Measurements from ENCODE around the gene SFRP5.

SFRP5 gene, protein sequence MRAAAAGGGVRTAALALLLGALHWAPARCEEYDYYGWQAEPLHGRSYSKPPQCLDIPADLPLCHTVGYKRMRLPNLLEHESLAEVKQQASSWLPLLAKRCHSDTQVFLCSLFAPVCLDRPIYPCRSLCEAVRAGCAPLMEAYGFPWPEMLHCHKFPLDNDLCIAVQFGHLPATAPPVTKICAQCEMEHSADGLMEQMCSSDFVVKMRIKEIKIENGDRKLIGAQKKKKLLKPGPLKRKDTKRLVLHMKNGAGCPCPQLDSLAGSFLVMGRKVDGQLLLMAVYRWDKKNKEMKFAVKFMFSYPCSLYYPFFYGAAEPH

DNA sequence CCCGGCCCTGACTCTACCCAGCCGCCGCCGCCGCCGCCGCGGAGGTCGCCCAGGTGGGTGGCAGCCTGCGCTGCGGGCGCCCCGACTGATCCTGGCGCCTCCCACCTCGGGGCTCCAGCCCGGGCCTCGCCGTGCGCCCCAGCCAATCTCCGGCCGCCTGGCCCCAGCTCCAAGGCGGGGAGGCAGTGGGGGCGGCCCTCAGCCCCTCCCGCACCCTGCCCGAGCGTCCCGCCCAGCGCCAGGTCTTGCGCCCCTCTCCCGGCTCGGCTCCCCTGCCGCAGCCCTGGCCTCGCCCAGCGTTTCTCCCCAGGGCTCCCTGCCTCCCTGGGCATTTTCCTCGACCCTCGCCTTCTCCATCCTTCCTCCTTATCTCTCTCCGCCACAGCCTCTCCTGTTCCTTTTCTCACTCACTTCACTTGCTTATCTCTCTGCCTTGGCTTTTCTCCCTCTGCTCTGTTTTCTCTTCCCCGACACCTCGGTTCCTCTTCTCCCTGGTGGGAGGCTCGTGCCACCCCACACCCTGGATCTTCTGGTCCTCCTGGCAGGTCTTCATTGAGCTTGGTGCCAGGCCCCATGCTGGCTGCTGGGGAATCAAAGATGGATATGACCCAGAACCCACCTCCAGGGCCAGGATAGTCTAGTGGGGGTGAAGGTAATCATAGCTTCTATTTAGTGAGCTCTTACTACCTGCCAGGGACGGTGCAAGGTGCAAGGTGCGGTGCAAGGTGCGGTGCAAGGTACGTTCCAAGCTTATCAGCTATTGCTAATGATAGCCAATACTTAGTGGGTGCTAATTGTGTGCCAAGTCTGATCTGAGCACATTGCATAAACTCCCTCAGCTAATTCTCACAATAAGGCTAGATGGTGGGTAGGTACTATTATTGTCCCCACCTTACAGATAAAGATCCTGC is at the start of gene SFRP5:
Gene SFRP5 (minus strand): TSS at position 87 of the 911 bp plus-strand sequence. CDS start 166 bp downstream, outside the sequence.
- H3K27ac ChIP-seq, result no peak within 1 kb of the TSS
- TF ChIP-seq, protein P1, sequence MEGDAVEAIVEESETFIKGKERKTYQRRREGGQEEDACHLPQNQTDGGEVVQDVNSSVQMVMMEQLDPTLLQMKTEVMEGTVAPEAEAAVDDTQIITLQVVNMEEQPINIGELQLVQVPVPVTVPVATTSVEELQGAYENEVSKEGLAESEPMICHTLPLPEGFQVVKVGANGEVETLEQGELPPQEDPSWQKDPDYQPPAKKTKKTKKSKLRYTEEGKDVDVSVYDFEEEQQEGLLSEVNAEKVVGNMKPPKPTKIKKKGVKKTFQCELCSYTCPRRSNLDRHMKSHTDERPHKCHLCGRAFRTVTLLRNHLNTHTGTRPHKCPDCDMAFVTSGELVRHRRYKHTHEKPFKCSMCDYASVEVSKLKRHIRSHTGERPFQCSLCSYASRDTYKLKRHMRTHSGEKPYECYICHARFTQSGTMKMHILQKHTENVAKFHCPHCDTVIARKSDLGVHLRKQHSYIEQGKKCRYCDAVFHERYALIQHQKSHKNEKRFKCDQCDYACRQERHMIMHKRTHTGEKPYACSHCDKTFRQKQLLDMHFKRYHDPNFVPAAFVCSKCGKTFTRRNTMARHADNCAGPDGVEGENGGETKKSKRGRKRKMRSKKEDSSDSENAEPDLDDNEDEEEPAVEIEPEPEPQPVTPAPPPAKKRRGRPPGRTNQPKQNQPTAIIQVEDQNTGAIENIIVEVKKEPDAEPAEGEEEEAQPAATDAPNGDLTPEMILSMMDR (conservative IDR thresholded peaks at IDR 0.05), result no peak

DNA sequence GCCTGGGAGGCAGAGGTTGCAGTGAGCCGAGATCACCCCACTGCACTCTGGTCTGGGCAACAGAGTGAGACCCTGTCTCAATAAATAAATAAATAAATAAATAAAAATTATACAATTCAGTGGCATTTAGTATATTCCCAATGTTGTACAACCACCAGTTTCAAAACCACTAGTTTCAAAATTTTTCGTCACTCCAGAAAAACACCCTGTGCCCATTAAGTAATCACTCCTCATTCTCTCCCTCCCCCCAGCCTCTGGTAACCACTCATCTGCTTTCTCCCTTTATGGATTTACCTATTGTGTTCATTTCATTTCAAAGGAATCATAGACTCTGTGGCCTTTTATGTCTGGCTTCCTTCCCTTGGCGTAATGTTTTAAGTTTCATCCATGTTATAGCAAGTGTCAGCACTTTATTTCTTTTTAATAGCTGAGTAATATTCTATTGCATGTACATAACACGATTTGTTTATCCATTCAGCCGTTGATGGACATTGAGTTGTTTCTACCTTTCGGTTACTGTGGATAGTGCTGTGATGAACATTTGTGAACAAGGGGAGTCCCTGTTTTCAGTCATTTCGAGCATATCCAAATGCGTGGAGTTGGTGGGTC is 48.4 kb upstream of the SFRP5 start:
- TF ChIP-seq, protein P1 (conservative IDR thresholded peaks at IDR 0.05), result no peak
- no peak overlapping the region for H3K27ac ChIP-seq

DNA sequence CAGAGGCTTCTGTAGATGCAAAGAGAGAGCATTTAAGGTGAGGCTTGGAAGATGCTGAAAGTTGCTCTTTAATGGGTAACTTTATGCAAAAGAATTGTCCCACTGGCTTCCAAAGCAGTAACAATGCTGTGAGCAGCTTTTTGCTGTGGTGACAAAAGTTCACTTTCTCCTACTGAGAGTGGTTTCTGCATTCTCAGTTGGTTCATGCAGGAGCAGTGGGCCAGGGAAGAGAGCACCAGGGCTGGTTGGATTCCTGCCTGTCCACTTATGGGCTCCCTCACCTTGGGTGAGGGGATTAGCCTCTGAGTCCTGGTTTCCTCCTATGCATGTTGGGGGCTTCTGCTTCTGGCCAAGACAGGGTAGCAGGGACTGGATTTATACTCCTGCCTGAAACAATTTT is 46.8 kb upstream of the SFRP5 start:
- H3K27ac ChIP-seq, result no peak overlapping the region
- TF ChIP-seq, protein P1 (conservative IDR thresholded peaks at IDR 0.05), result no peak

DNA sequence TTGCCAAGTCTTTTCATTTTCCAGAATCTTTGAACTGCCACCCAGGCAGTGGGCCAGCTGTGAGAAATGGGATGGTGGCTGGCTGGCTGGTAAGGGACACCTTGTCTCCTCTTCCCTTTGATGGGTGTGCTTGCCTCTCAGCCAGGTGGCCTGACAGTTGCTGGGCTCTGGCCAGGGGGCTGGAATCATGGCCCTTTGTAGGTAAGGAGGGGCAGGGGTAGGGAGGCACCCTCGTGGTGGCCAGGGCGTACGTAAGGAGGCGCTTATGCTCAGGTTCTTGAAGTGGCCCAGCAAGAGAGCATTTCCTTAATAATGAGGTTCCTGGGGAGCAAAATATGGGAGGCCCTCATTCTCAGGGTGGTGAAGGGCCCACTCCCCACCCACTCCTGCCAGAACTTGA is 44.8 kb upstream of the SFRP5 start:
- TF ChIP-seq, protein P1 (conservative IDR thresholded peaks at IDR 0.05), result no peak

DNA sequence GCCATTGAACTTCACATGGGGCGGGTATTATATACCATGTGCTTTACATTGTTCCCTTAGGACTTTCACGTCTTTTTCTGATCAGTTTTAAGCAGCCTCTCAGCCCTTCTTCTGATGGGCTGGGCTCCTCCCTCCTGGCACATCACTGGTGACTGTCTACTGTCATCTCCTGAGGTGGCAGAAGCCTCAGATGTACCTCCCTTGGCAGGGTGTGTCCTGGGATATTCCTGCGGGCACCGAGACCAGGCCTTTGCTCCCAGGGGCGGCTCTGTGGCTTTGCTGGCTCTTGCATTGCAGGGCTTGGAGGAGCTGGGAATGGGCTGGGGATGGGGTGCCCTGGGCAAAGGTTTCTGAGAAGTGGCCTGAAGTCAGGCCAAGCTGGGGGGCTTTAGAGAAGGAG is 43.2 kb upstream of the SFRP5 start:
- TF ChIP-seq, protein P1 (conservative IDR thresholded peaks at IDR 0.05), result no peak
- no peak overlapping the region for H3K27ac ChIP-seq

More for the DNA sequence above, 44.8 kb upstream of the SFRP5 start:
- H3K27ac ChIP-seq, result no peak overlapping the region

DNA sequence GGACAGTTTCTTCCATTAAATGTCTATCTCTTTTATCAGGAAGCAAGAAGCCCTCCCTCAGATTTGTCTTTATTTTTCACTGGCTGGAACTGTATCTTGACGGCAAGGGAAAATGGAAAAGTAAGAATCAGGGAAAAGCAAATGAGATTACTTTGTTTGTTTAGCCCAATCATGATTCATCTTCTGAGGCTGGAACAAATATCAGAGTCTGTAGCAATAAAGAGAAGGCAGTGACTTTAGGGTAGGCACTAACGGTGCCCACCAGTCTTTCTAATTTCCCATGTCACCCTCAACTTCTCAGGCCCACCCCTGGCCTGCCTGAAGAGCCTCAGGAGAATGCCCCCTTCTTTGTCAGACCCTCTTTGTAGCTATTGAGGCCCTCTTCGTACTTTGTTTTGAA is 41.5 kb upstream of the SFRP5 start:
- TF ChIP-seq, protein P1 (conservative IDR thresholded peaks at IDR 0.05), result no peak
- H3K27ac ChIP-seq, result no peak overlapping the region

DNA sequence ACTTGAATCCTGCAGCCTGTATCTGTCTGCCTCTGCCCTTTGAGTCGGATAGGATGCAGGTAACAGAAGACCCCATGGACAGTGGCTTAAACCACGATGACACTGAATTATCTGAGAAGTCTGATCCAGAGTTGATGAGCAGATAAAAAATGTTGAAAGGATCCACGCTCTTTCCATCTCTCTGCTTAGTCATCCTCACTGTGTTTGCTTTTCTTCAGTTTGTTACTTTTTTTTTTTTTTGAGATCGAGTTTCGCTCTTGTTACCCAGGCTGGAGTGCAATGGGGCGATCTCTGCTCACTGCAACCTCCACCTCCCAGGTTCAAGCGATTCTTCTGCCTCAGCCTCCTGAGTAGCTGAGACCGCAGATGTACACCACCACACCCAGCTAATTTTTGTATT is 40.9 kb upstream of the SFRP5 start:
- no peak overlapping the region for H3K27ac ChIP-seq
- TF ChIP-seq, protein P1 (conservative IDR thresholded peaks at IDR 0.05), result no peak

Measured in VCaP (cell line).